NT2/D1 (cell line): ENCODE data around the gene CDH18.

Experiments
- DNase-seq: peaks from one replicate; pipeline ENCODE4 v3.0.0-alpha.2; 2011; ENCODE audit warnings: low read depth, low spot score
- H3K27me3 ChIP-seq: 2 replicates; pipeline ENCODE4 v1.6.0; 2011; ENCODE audit warnings: mild to moderate bottlenecking; ENCODE audit not compliant: insufficient read length, insufficient read depth
- H3K36me3 ChIP-seq: 2 replicates; pipeline ENCODE4 v1.6.1; 2011; ENCODE audit warnings: mild to moderate bottlenecking, low read length, mixed read lengths; ENCODE audit not compliant: insufficient read depth, insufficient read length
- H3K4me1 ChIP-seq: 2 replicates; pipeline ENCODE4 v1.5.1; 2011; ENCODE audit not compliant: insufficient read depth, insufficient read length
- H3K4me3 ChIP-seq: 2 replicates; pipeline ENCODE4 v1.5.1; 2011; ENCODE audit warnings: low read depth; ENCODE audit not compliant: insufficient read length
- H3K9ac ChIP-seq: 2 replicates; pipeline ENCODE4 v1.6.0; 2011; ENCODE audit warnings: low read depth; ENCODE audit not compliant: insufficient read length
- H3K9me3 ChIP-seq: 2 replicates; pipeline ENCODE4 v1.5.1; 2011; ENCODE audit warnings: mild to moderate bottlenecking, low read length; ENCODE audit not compliant: insufficient read depth
- SUZ12 ChIP-seq: IDR thresholded peaks from 2 replicates; pipeline ENCODE4 v1.6.1; 2011; ENCODE audit not compliant: insufficient read length, insufficient read depth; ENCODE audit errors: extremely low read depth
- YY1 ChIP-seq: IDR thresholded peaks from 2 replicates; pipeline ENCODE4 v1.6.1; 2011; ENCODE audit not compliant: insufficient read length, insufficient read depth
- ZNF274 ChIP-seq: IDR thresholded peaks from 2 replicates; pipeline ENCODE4 v1.6.1; 2011; ENCODE audit warnings: mild to moderate bottlenecking, low read depth, low read length

Gene CDH18

DNA sequence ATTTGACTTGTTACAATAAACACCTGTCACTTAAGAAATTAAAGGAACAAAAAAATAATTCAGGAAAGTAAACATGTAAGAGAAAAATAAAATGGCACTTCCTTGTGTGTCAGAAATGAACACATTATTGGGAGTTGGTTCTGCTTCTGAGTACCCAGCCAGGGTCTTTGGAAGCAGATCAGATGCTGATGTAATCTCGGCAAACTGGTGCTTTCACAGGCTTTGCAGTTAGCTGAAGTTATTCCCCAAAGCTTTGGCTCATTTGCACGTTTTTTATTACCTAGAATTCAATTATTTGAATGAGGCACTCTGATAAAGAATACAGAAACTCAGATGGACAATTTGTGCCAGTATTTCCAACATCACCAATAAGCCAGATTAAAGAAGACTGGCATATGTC is 10.9 kb downstream of the CDH18 start:
- no peaks in the 10 kb centered on the region for H3K27me3 ChIP-seq
- no peak overlapping the region for H3K4me3 ChIP-seq
- no peak overlapping the region for H3K9ac ChIP-seq
- H3K9me3 ChIP-seq, result no peaks in the 10 kb centered on the region
- H3K4me1 ChIP-seq, result no peaks in the 10 kb centered on the region
- DNase-seq, result no peak
- no peak for TF ChIP-seq ZNF274
- no peak for TF ChIP-seq SUZ12
- TF ChIP-seq YY1, result no peak
- no peaks in the 10 kb centered on the region for H3K36me3 ChIP-seq

GRCh38 chr5:19975795-19976194 is 12.2 kb downstream of the CDH18 start:
- Histone ChIP-seq H3K9ac (no peak overlapping the region), H3K4me3 (no peak overlapping the region), H3K36me3 (no peaks in the 10 kb centered on the region), H3K4me1 (no peaks in the 10 kb centered on the region), H3K27me3 (no peaks in the 10 kb centered on the region), H3K9me3 (no peaks in the 10 kb centered on the region)
- DNase-seq, result no peak
- TF ChIP-seq YY1 (no peak), SUZ12 (no peak), ZNF274 (no peak)

- no peaks in the 10 kb centered on the region for H3K36me3 ChIP-seq
- DNase-seq, result no peak
- no peak overlapping the region for H3K4me3 ChIP-seq
- no peak for TF ChIP-seq SUZ12
- no peak for TF ChIP-seq ZNF274
- TF ChIP-seq YY1, result no peak
- H3K9ac ChIP-seq, result no peak overlapping the region
- no peaks in the 10 kb centered on the region for H3K27me3 ChIP-seq
- no peaks in the 10 kb centered on the region for H3K4me1 ChIP-seq
- H3K9me3 ChIP-seq, result no peaks in the 10 kb centered on the region
Measured at GRCh38 chr5:19960451-19960850, 27.5 kb downstream of the CDH18 start.

DNA sequence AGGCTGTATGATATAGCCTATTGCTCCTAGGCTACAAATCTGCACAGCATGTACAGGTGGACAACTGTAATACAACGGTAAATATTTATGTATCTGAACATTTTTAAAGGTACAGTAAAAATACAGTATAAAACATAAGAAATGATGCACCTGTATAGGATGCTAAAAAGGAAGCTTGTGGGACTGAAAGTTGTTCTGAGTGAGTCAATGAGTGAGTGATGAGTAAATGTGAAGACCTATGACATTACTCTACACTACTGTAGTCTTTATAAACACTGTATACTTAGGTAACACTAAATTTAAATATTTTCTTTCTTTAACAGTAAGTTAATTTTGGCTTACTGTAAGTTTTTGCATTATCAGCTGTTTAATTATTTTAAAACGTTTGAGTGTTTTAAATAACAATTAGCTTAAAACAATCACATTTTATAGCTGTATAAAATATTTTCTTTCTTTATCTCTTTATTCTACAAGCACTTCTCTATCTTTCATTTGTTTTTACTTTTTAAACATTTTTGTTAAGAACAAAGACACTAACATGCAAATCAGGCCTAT is 28.1 kb downstream of the CDH18 start:
- no peak for TF ChIP-seq SUZ12
- no peak for TF ChIP-seq YY1
- TF ChIP-seq ZNF274, result no peak
- DNase-seq, result no peak
- Histone ChIP-seq H3K27me3 (no peaks in the 10 kb centered on the region), H3K9ac (no peak overlapping the region), H3K4me3 (no peak overlapping the region), H3K9me3 (no peaks in the 10 kb centered on the region), H3K36me3 (no peaks in the 10 kb centered on the region), H3K4me1 (no peaks in the 10 kb centered on the region)

GRCh38 chr5:19950897-19951296 is 37.1 kb downstream of the CDH18 start:
- TF ChIP-seq SUZ12 (no peak), YY1 (no peak), ZNF274 (no peak)
- Histone ChIP-seq H3K4me3 (no peak overlapping the region), H3K27me3 (no peaks in the 10 kb centered on the region), H3K9ac (no peak overlapping the region), H3K36me3 (no peaks in the 10 kb centered on the region), H3K4me1 (no peaks in the 10 kb centered on the region), H3K9me3 (no peaks in the 10 kb centered on the region)
- DNase-seq, result no peak

DNA sequence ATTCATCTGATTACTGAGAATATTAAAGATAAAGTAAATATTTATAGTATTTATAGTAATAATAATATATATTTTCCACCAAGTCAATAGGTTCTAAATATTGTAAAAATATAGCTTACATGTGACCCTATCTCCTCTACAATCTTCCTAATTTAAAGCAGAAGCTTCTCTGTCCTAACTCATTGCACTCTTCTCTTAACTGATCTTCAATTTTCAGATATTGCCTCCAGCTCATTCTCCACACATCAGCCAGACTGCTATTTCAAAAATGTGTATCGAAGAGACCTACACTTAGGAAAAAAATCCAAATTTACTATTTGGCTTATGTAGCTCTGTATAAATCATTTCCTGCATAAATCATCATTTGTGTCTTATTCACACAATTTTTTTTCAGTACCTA is 47.8 kb downstream of the CDH18 start:
- Histone ChIP-seq H3K9me3 (no peaks in the 10 kb centered on the region), H3K4me1 (no peaks in the 10 kb centered on the region), H3K9ac (no peak overlapping the region), H3K4me3 (no peak overlapping the region), H3K36me3 (no peaks in the 10 kb centered on the region), H3K27me3 (no peaks in the 10 kb centered on the region)
- no peak for DNase-seq
- TF ChIP-seq ZNF274 (no peak), YY1 (no peak), SUZ12 (no peak)

DNA sequence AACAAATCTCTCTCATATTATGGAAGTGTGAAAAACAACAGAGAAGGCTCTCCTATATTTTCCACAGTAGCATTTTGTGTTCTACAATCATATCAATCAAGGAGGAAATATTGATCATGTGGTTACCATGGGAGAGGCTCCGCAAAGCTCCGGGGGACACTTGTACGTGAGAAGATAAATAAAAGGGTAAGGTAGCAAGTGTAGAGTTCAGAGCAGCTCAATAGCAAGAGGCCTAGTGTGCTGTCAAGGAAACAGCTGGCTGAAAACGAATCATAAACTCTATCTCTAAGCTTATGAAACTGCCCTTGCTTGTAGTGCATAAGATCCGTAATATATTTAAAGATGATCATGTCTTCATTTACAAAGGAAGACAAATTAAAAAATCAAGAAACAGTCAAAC is 57.5 kb downstream of the CDH18 start:
- no peak for TF ChIP-seq SUZ12
- TF ChIP-seq ZNF274, result no peak
- no peak for TF ChIP-seq YY1
- DNase-seq, result no peak
- Histone ChIP-seq H3K9me3 (no peaks in the 10 kb centered on the region), H3K4me1 (no peaks in the 10 kb centered on the region), H3K4me3 (no peak overlapping the region), H3K36me3 (no peaks in the 10 kb centered on the region), H3K9ac (no peak overlapping the region), H3K27me3 (no peaks in the 10 kb centered on the region)

- H3K9me3 ChIP-seq, result no peaks in the 10 kb centered on the region
- no peaks in the 10 kb centered on the region for H3K4me1 ChIP-seq
- no peaks in the 10 kb centered on the region for H3K27me3 ChIP-seq
- TF ChIP-seq ZNF274, result no peak
- no peaks in the 10 kb centered on the region for H3K36me3 ChIP-seq
- DNase-seq, result no peak
- no peak overlapping the region for H3K4me3 ChIP-seq
- H3K9ac ChIP-seq, result no peak overlapping the region
Measured at GRCh38 chr5:19928562-19929421, 59.2 kb downstream of the CDH18 start.
